GM12892 (cell line): ENCODE measurements around the gene VKORC1L1.

Experiments used
- POLR2A ChIP-seq: IDR thresholded peaks from 2 replicates; pipeline ENCODE4 v1.6.1; 2011; ENCODE audit warnings: low read depth, low read length, control low read depth
- POLR2AphosphoS5 ChIP-seq: IDR thresholded peaks from 2 replicates; pipeline ENCODE4 v1.6.1; 2011; ENCODE audit warnings: low read depth, low read length, control low read depth
- TAF1 ChIP-seq: IDR thresholded peaks from 2 replicates; pipeline ENCODE4 v1.6.1; 2011; ENCODE audit warnings: low read depth, mild to moderate bottlenecking, control low read depth, low read length, borderline replicate concordance

GRCh38 chr7:65974876-65975275 lies 102.0 kb downstream of the VKORC1L1 start:
- no peak for TF ChIP-seq POLR2AphosphoS5
- no peak for TF ChIP-seq POLR2A
- TF ChIP-seq TAF1: no peak
